Measurements from ENCODE around the gene EMX2. TPM values are rescaled to one million over a fixed set of nuclear protein-coding genes. Genes with fewer than 3 reads are reported as not detected.

EMX2 gene
- polyA plus RNA-seq, 1 donor from 2014 or later: 0.12 TPM

GRCh38 chr10:117502421-117503243 is 39.9 kb upstream of the EMX2 start:
- H2AFZ ChIP-seq (ENCODE audit: low read depth, low read length): no peak overlapping the region

More at GRCh38 chr10:117502421-117503243, 39.9 kb upstream of the EMX2 start:
- Histone ChIP-seq H3F3A (ENCODE audit: insufficient read depth, low read length, poor library complexity, severe bottlenecking) (no peaks in the 10 kb centered on the region), H3K4me2 (ENCODE audit: low read length) (no peak overlapping the region), H3K4me3 (ENCODE audit: low read length) (no peak overlapping the region), H3K36me3 (ENCODE audit: insufficient read depth, low read length) (no peaks in the 10 kb centered on the region), H3K9ac (ENCODE audit: low read length) (no peak overlapping the region), H3K27me3 (ENCODE audit: insufficient read depth, low read depth, low read length) (no peaks in the 10 kb centered on the region), H3K9me2 (ENCODE audit: insufficient read depth, low read length) (no peaks in the 10 kb centered on the region), H4K20me1 (ENCODE audit: insufficient read depth) (no peaks in the 10 kb centered on the region), H3K9me3 (ENCODE audit: low read length) (no peaks in the 10 kb centered on the region), H3K79me2 (replicated peaks; ENCODE audit: insufficient read depth, low read length) (no peaks in the 10 kb centered on the region), H3K27ac (ENCODE audit: low read length) (no peak overlapping the region)
- TF ChIP-seq SMC3 (conservative IDR thresholded peaks at IDR 0.05; ENCODE audit: poor library complexity) (no peak), EZH2 (IDR thresholded peaks at IDR 0.05; ENCODE audit: borderline replicate concordance, insufficient read depth, low read length, poor library complexity, severe bottlenecking) (no peak), RAD21 (conservative IDR thresholded peaks at IDR 0.05) (no peak), CTCF (IDR thresholded peaks at IDR 0.05; ENCODE audit: poor library complexity, severe bottlenecking) (no peak), TAF1 (IDR thresholded peaks at IDR 0.05; ENCODE audit: low read depth) (no peak), POLR2AphosphoS5 (IDR thresholded peaks at IDR 0.05) (no peak), REST (IDR thresholded peaks at IDR 0.05; ENCODE audit: borderline replicate concordance) (no peak), EP300 (conservative IDR thresholded peaks at IDR 0.05; ENCODE audit: poor library complexity, severe bottlenecking) (no peak), MXI1 (conservative IDR thresholded peaks at IDR 0.05; ENCODE audit: poor library complexity, severe bottlenecking) (no peak)
